Activated CD8-positive, alpha-beta T cell treated with anti-CD3 and anti-CD28 coated beads, Interleukin-2, amount 10 ng/mL, durations not matched to agents 7 days and 5 days (primary cell): ENCODE data around the gene PARP14. TPM values are rescaled to one million over a fixed set of nuclear protein-coding genes. Genes with fewer than 3 reads are reported as not detected.
"Not testable (repeated sequence)": the region's sequence is repeated elsewhere in the genome, so short reads cannot be mapped to it uniquely, and the experiment has no call there.

Experiments
- ATAC-seq: fragments of 150-1000 bp; cut with Tn5 transposase; one replicate; pipeline ENCODE4 v1.10.0; 2021; ENCODE audit warnings: moderate library complexity
- CTCF ChIA-PET: fragments of 350-600 bp; sonication (Branson Sonifier 250); formaldehyde crosslinking; loops from one replicate; lab custom pipeline; 2021; ENCODE audit warnings: antibody characterized with exemption; lab: Charles Lee
- POLR2A ChIA-PET: fragments of 350-600 bp; sonication (Branson Sonifier 250); formaldehyde crosslinking; loops from one replicate; lab custom pipeline; 2021; ENCODE audit warnings: antibody characterized with exemption; lab: Charles Lee
- DNase-seq: peaks from one replicate; pipeline ENCODE4 v3.0.0-alpha.2; 2020
- H3K27ac Mint-ChIP-seq: one replicate; pipeline ENCODE4 v1.8.0; 2021; ENCODE audit warnings: mild to moderate bottlenecking, mixed read lengths
- H3K27me3 Mint-ChIP-seq: one replicate; pipeline ENCODE4 v1.8.0; 2021; ENCODE audit warnings: low read depth, mixed read lengths
- H3K36me3 Mint-ChIP-seq: one replicate; pipeline ENCODE4 v1.8.0; 2021; ENCODE audit warnings: low read depth, mixed read lengths
- H3K4me1 Mint-ChIP-seq: one replicate; pipeline ENCODE4 v1.8.0; 2021; ENCODE audit warnings: low read depth, mixed read lengths
- H3K4me3 Mint-ChIP-seq: one replicate; pipeline ENCODE4 v1.8.0; 2021; ENCODE audit warnings: mild to moderate bottlenecking, mixed read lengths
- H3K9me3 Mint-ChIP-seq: one replicate; pipeline ENCODE4 v1.8.0; 2022; ENCODE audit warnings: mixed read lengths; ENCODE audit not compliant: insufficient read depth
- total RNA-seq, 2 experiments: library from RNA; stranded (reverse); gene quantifications; one replicate each; pipeline ENCODE4 v1.2.3, GENCODE V29; 2021

PARP14 gene
- 100 to 1,000 TPM; 119 to 123 TPM for total RNA-seq

DNA sequence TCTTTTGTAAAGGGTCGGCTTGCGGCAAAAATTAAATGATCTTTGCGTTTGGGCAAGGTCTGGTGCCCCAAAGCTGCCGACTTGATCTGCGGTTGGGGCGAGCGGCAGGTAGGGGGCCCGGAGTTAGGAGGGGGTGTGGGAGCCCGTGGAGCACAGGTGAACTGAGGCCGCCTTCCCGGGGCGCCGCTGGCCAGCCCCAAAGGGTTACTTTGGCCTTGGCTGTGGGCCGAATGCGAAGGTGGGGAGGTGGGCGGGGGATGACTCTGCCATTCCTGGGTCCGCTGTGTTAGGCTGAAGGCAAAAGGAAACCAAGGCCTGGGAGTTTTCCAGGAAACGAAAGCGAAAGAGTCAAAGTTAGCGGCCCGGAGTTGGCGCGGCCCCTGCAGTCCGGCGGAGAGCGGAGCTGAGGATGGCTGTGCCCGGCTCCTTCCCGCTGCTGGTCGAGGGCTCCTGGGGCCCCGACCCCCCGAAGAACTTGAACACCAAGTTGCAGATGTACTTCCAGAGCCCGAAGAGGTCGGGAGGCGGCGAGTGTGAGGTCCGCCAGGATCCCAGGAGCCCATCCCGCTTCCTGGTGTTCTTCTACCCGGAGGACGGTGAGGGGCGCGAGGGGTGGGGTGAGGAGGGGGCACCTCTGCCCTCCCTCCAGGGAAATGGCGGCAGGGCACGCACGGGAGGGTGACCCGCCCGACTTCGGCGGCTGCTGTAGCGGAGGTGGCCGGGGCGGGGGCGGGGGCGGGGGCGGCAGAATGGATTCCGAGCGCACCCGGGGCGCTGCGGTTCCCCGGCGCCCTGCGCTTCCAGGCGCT lies at the start of gene PARP14:
PARP14 (plus strand) TSS at position 365 of the 809 bp plus-strand sequence; CDS start at position 410, 45 bp downstream.
- Mint-ChIP-seq H3K27me3 (no peaks in the 10 kb centered on the region), H3K36me3 (peaks cover 41% of the 10 kb centered on the region), H3K27ac (peak within 1 kb of the TSS; percentile 94), H3K4me1 (peaks cover 59% of the 10 kb centered on the region), H3K4me3 (peak within 1 kb of the TSS; percentile 94), H3K9me3 (no peaks in the 10 kb centered on the region)
- CTCF ChIA-PET, result interaction anchor here (0.9 to 6.6 kb wide), 19 partner anchors 12 to 1134 kb away, joined by 3 to 248 read pairs (median 15); partner anchors contain the start of genes DTX3L, FAM162A, KPNA1 and PARP9
- peak; percentile 81 for DNase-seq
- POLR2A ChIA-PET, result interaction anchor here (1.4 to 5.0 kb wide), 8 partner anchors 11 to 296 kb away, joined by 5 to 101 read pairs (median 12); partner anchors contain the start of genes DTX3L, FAM162A, KPNA1 and PARP9
- ATAC-seq, result peak; percentile 79

DNA sequence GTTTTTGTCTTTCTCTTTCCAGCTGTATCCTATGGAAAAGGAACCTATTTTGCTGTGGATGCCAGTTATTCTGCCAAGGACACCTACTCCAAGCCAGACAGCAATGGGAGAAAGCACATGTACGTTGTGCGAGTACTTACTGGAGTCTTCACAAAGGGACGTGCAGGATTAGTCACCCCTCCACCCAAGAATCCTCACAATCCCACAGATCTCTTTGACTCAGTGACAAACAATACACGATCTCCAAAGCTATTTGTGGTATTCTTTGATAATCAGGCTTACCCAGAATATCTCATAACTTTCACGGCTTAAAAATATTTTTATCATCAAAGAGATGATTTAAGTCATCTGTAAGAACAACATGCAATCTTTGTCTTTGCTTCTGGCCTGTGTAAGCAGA lies 44.9 kb upstream of the PARP14 start:
- POLR2A ChIA-PET, result no interaction called here
- DNase-seq (no peak), ATAC-seq (no peak)
- CTCF ChIA-PET, result interaction anchor here (1.1 kb wide), 1 partner anchor 61 kb away, joined by 3 read pairs; no protein-coding TSS in a partner anchor
- Mint-ChIP-seq H3K36me3 (peaks cover 58% of the 10 kb centered on the region), H3K4me3 (no peak overlapping the region), H3K4me1 (peaks cover 4% of the 10 kb centered on the region), H3K27ac (no peak overlapping the region), H3K9me3 (no peaks in the 10 kb centered on the region), H3K27me3 (no peaks in the 10 kb centered on the region)

DNA sequence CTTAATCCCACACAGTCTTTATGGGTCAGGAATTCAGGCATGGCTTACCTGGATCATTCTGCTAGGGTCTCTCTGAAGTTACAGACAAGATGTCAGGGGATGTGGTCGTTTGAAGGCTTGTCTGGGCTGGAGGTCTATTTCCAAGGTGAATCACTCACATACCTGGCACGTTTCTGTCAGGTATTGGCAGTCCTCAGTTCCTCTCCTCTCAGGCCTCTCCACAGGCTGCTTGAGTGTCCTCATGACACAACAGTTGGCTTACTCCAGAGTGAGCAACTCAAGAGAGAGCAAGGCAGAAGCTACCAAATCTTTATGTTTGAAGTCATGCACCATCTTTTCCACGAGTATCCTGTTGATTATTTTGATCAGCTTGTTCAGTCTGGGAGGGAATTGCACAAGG lies 43.9 kb upstream of the PARP14 start:
- H3K4me3 Mint-ChIP-seq, result no peak overlapping the region
- H3K36me3 Mint-ChIP-seq, result peaks cover 57% of the 10 kb centered on the region
- no peaks in the 10 kb centered on the region for H3K9me3 Mint-ChIP-seq
- ChIA-PET CTCF (no interaction called here), POLR2A (no interaction called here)
- ATAC-seq (no peak), DNase-seq (no peak)
- no peak overlapping the region for H3K27ac Mint-ChIP-seq
- H3K27me3 Mint-ChIP-seq, result no peaks in the 10 kb centered on the region
- H3K4me1 Mint-ChIP-seq, result peaks cover 4% of the 10 kb centered on the region

DNA sequence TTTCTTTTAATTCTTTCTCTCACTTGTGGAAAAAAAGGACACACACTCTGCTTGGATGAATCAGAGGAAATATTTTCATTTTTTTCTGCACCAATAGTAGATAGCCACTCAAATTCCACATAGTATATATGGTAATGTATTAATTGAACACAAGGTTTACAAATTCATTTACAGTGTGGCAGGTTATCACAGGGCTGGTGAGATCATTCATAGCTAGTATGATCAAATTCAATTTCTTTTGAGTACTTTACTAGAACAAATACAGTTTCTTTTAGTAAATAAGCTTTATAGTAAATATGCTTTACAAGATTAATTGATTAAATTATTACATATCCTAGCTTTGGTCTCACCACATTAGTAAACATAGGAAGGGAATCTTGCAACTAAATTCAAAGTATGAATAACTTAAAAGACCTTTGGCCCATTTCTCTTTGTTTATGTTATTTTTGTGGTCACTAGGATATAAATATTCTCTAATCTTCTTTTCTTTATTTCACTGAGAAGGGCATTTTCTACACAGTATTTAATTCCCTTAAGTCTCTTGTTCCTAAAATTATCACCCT lies 40.1 kb upstream of the PARP14 start:
- Mint-ChIP-seq H3K27me3 (no peaks in the 10 kb centered on the region), H3K36me3 (peaks cover 41% of the 10 kb centered on the region), H3K4me1 (peaks cover 32% of the 10 kb centered on the region), H3K27ac (no peak overlapping the region), H3K4me3 (no peak overlapping the region), H3K9me3 (peaks cover 3% of the 10 kb centered on the region)
- no peak for DNase-seq
- ATAC-seq, result no peak
- POLR2A ChIA-PET, result interaction anchor here (0.7 to 1.0 kb wide), 2 partner anchors 29 to 635 kb away, joined by 3 read pairs; no protein-coding TSS in a partner anchor
- CTCF ChIA-PET, result interaction anchor here (1.3 kb wide), 1 partner anchor 39 kb away, joined by 4 read pairs; no protein-coding TSS in a partner anchor

GRCh38 chr3:122642935-122643334 lies 37.7 kb upstream of the PARP14 start:
- H3K4me1 Mint-ChIP-seq, result peaks cover 38% of the 10 kb centered on the region
- peak; percentile 85 for ATAC-seq
- no peak for DNase-seq
- H3K27ac Mint-ChIP-seq, result peak overlapping the region; percentile 84
- ChIA-PET CTCF (interaction anchor here (1.1 to 1.8 kb wide), 2 partner anchors 36 to 227 kb away, joined by 4 to 7 read pairs; partner anchors contain the start of gene WDR5B), POLR2A (no interaction called here)
- H3K9me3 Mint-ChIP-seq, result peaks cover 3% of the 10 kb centered on the region
- H3K27me3 Mint-ChIP-seq, result peaks cover 6% of the 10 kb centered on the region
- peak overlapping the region; percentile 54 for H3K4me3 Mint-ChIP-seq
- H3K36me3 Mint-ChIP-seq, result peaks cover 22% of the 10 kb centered on the region

DNA sequence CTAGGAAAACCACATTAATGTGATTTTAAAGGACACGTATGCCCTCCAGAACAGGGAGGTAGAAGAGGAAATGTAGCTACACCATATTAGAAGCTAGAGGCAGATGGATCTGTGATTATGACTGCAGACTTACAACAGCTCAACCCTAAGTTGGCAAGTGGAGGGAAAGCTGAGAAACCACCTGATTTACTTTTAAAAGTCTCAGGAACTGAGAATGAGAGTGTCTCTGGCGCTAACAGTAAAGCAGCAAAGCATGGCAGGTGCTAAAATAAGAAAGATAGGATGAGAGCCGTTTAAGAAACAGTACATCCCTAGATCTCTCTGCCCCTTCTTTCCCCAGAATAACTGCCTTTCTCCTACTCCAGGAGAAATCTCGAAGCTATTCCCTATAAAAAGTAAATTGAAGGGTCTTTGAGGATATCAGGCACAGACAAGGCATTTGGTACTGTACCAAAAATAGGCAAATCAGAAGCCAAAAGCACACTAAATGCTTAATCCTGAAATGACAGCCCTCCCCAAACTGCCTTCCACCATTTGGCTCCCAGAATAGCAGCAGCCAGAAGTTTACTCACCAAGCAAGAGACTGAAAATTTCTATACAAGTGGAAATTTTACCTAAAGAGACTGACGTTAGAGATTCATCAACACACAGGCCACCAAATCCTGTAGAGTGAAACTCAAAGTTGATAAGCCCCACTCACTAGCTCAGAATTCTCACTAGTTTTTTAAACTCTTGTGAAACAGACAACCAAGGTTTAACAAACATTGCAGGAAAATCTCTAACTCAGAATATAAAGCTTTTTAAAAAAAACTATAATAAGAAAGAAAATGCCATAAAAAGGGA lies 34.3 kb upstream of the PARP14 start:
- H3K4me3 Mint-ChIP-seq, result no peak overlapping the region
- H3K36me3 Mint-ChIP-seq, result peaks cover 11% of the 10 kb centered on the region
- CTCF ChIA-PET, result interaction anchor here (1.1 to 1.3 kb wide), 3 partner anchors 23 to 188 kb away, joined by 3 to 4 read pairs (median 4); no protein-coding TSS in a partner anchor
- H3K9me3 Mint-ChIP-seq, result peaks cover 3% of the 10 kb centered on the region
- peaks cover 19% of the 10 kb centered on the region for H3K27me3 Mint-ChIP-seq
- DNase-seq, result no peak
- H3K27ac Mint-ChIP-seq, result no peak overlapping the region
- ATAC-seq, result no peak
- POLR2A ChIA-PET, result interaction anchor here (0.8 kb wide), 1 partner anchor 82 kb away, joined by 3 read pairs; the partner anchor contains the start of genes DTX3L and PARP9
- H3K4me1 Mint-ChIP-seq, result peaks cover 38% of the 10 kb centered on the region

GRCh38 chr3:122651233-122651907 lies 29.3 kb upstream of the PARP14 start:
- CTCF ChIA-PET, POLR2A ChIA-PET, H3K4me3 Mint-ChIP-seq, H3K4me1 Mint-ChIP-seq, H3K27ac Mint-ChIP-seq, H3K36me3 Mint-ChIP-seq, DNase-seq, H3K9me3 Mint-ChIP-seq, ATAC-seq: not testable (repeated sequence)
- H3K27me3 Mint-ChIP-seq, result peaks cover 29% of the 10 kb centered on the region

DNA sequence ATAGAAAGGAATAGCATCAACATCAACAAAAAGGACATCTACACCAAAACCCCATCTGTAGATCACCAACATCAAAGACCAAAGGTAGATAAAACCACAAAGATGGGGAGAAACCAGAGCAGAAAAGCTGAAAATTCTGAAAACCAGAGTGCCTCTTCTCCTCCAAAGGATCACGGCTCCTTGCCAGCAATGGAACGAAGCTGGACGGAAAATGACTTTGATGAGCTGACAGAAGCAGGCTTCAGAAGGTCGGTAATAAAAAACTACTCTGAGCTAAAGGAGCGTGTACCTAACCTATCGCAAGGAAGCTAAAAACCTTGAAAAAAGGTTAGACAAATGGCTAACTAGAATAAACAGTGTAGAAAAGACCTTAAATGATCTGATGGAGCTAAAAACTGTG lies 28.7 kb upstream of the PARP14 start:
- H3K27ac Mint-ChIP-seq, ATAC-seq, POLR2A ChIA-PET, H3K9me3 Mint-ChIP-seq, CTCF ChIA-PET, DNase-seq, H3K36me3 Mint-ChIP-seq, H3K4me3 Mint-ChIP-seq, H3K4me1 Mint-ChIP-seq: not testable (repeated sequence)
- H3K27me3 Mint-ChIP-seq, result peaks cover 30% of the 10 kb centered on the region

DNA sequence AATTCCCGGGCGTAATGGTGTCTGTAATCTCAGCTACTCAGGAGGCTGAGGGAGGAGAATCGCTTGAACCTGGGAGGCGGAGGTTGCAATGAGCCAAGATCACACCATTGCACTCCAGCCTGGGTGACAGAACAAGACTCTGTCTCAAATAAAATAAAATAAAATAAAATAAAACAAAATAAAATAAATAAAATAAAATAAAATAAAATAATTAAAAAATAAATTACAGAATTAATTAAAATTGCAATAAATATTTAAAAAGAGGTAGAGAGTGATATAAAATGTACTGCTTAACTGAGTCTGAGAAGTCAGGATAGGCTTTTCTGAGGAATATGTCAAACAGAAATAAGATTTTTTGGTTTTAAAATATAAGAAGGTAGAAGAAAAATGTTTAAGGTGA lies 22.3 kb upstream of the PARP14 start:
- CTCF ChIA-PET, result not testable (repeated sequence)
- POLR2A ChIA-PET, result interaction anchor here (0.6 kb wide), 1 partner anchor 1133 kb away, joined by 3 read pairs; no protein-coding TSS in a partner anchor

DNA sequence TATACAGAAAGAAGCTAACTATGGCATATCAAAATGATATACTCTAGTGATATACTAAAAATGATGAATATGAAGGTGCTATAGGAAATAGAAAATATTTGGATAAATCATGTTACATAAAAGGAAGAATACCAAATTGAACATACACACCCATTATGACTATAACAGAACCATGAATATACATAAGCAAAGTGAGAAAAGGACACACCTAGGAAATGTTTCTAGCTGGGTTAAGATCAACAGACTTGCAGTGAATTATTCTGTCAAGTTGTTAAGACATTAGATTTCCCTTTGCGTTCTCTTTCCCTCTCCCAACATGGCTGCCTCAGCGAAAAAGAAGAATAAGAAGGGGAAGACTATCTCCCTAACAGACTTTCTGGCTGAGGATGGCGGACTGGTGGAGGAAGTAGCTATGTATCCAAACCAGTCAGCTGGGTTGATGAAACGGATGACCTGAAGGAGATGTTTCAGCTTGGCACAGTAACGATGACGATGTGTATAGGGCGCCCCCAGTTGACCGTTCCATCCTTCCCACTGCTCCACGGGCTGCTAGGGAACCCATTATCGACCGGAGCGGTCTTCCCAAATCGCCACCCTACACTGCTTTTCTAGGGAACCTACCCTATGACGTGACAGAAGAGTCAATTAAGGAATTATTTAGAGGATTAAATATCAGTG lies 20.2 kb upstream of the PARP14 start:
- DNase-seq (no peak), ATAC-seq (no peak)
- POLR2A ChIA-PET, result no interaction called here
- CTCF ChIA-PET, result interaction anchor here (0.6 to 1.1 kb wide), 3 partner anchors 9 to 268 kb away, joined by 3 to 4 read pairs (median 3); no protein-coding TSS in a partner anchor
- peaks cover 29% of the 10 kb centered on the region for H3K27me3 Mint-ChIP-seq
- H3K4me3 Mint-ChIP-seq, result no peak overlapping the region
- no peaks in the 10 kb centered on the region for H3K9me3 Mint-ChIP-seq
- no peak overlapping the region for H3K27ac Mint-ChIP-seq
- H3K36me3 Mint-ChIP-seq, result no peaks in the 10 kb centered on the region
- peaks cover 2% of the 10 kb centered on the region for H3K4me1 Mint-ChIP-seq

More for the DNA sequence above, 22.3 kb upstream of the PARP14 start:
- not testable (repeated sequence) for H3K4me1 Mint-ChIP-seq, H3K9me3 Mint-ChIP-seq, ATAC-seq, H3K36me3 Mint-ChIP-seq, H3K27ac Mint-ChIP-seq, DNase-seq, H3K4me3 Mint-ChIP-seq
- H3K27me3 Mint-ChIP-seq, result peaks cover 37% of the 10 kb centered on the region
